Activated CD4-positive, alpha-beta T cell treated with anti-CD3 and anti-CD28 coated beads, Interleukin-10, Interleukin-2, amounts not matched to agents 100 ng/mL and 50 ng/mL, durations not matched to agents 16 hours and 8 hours (primary cell): ENCODE results near the gene ZNF548.
"Not testable (repeated sequence)": the region's sequence is repeated elsewhere in the genome, so short reads cannot be mapped to it uniquely, and the experiment has no call there.

Experiments used
- DNase-seq: peaks from one replicate; pipeline ENCODE4 v3.0.0-alpha.2; 2020

The ZNF548 gene

DNA sequence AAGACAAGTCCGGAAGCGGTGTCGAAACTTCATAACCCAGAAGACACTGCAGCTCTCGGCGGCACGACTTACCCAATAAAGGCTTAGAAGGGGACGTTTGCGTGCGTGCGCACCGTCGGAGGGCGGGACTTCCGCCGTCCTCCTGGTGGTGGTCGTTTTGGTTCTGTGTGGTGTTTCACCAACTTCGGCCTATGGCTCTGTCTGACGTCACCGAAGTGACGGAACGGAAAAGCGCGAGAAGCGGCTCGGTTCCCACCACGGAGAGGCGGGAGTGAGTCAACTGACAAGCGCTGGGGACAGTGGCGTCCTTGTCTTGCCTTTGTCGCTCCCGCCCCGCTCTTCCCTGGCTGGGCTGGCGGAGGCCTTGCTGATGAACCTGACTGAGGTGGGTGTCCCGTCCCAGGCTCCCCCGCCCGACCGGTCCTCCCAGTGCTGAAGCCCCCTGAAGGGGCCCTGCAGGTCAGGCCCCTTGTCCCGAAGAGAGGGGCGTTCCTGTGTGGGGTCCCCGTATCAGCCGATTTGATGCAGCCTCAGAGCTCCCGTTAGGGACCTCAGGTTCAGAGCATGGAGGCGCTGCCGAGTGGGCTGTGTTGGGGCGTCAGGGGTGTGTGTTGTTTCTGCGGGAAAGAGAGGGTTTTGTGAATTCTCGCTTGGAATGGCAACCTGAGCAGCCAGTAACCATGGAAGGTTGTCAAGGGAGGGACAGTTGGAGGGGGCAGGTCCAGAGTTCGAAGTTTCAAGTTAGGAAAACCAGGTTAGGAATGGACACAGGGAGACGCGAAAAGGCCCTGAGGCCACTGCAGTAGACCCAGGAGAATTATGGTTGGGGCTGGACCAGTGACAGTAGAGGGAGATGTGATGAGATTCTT lies at the start of gene ZNF548:
Gene ZNF548 (plus strand): TSS at position 125 of the 869 bp plus-strand sequence. CDS start 246 bp downstream, at position 371.
- peak; percentile 96 for DNase-seq

DNA sequence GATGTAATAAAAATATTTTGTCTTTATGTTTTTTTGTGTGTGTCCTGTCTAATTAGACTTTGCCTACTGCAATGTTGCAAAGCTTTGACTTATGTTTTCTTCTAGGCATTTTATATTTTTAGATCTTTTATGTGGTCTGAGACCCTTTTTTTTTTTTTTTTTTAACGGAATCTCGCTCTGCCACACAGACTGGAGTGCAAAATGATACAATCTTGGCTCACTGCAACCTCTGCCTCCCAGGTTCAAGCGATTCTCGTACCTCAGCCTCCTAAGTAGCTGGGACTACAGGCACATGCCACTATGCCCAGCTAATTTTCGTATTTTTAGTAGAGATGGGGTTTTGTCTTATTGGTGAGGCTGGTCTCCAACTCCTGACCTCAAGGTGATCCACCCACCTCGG lies 47.1 kb upstream of the ZNF548 start:
- DNase-seq: no peak

DNA sequence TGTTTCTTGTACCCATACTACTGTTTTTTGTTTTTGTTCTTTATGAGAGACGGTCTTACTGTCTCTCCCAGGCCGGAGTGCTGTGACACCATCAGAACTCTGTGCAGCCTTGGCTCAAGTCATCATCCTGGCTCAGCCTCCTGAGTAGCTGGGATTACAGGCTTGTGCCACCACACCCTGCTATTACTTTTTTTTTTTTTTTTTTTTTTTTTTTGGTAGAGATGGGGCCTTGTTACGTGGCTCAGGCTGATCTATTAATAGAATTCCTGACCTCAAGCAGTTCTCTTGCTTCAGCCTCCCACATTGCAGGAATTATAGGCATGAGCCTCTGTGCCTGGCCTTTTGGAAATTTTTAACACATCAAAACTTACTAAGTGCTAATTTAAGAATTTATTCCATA lies 41.5 kb upstream of the ZNF548 start:
- no peak for DNase-seq

DNA sequence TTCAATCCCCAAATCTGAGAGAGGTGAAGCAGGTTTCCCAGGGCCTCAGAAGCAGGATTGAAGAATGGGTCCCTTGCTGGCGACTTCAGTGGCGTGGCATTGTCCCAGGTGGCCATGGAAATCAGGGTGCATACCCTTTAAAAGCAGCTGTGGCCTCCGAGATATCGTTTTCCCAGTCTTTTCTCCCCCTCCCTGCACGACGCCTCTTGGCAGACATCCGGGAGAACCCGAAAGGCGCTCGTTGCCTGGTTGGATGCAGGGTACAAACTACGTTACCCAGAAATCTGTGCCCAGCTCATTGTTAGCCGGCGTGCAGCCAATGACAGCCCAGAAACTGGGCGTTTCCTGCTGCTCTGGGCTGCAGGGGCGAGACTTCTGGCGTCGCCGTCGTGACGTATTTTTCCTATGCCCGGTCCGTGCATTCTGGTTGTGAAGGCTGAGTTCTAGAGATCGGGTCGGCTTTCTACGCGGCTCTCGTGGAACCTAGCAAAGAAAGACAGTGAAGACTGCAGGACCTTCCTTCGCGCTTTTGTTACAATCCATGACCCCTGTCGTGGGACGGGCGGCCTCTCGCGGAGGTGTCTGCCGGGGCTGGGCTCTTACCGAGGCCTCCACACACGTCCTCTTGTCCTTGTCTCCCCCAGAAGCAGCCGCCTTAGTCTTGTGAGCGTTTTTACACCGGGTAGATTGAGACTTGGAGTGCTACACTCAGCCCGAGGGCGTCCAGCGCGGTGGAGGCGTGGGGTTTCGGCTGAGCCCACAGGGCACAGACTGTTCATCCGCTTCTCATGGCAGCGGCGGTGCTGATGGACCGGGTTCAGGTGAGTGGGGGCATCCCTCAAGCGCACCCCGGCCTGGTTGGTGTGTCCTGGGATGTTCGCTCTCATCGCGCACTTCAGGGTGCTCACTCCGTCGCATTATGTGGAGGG lies 38.5 kb upstream of the ZNF548 start, which contains the start of gene ZNF304:
Gene ZNF304 (plus strand): TSS at position 395 of the 929 bp plus-strand sequence. CDS start 394 bp downstream, at position 789.
- DNase-seq: peak; percentile 94

DNA sequence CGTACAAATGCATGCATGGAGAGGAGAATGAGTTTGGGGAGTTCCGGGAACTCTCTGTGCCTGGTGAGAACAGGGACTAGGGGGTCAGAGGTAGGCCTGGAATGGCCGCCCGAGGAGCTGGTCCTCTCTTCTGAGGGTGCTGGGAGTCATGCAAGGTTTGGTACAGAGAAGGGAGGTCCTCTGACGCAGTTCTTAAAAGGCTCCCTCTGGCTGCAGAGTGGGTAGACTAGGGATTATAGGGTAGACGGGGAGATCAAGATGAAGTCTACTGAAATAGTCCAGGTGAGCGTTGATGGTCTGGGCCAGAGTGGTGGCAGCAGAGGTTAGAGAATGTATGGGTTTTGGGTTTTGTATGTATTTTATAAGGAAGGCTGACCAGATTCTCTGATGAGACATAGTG lies 37.8 kb upstream of the ZNF548 start:
- no peak for DNase-seq

DNA sequence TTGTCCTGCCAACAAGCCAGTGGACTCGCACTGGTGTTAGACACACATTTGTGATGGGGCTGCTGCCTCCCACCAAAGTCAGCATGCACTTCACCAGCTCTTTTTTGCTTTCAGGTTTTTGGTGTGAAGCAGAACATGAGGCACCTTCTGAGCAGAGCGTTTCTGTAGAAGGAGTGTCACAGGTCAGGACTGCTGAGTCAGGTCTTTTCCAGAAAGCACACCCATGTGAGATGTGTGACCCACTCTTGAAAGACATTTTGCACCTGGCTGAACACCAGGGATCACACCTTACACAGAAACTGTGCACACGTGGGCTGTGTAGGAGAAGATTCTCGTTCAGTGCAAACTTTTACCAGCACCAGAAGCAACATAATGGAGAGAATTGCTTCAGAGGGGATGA lies 33.7 kb upstream of the ZNF548 start:
- no peak for DNase-seq

DNA sequence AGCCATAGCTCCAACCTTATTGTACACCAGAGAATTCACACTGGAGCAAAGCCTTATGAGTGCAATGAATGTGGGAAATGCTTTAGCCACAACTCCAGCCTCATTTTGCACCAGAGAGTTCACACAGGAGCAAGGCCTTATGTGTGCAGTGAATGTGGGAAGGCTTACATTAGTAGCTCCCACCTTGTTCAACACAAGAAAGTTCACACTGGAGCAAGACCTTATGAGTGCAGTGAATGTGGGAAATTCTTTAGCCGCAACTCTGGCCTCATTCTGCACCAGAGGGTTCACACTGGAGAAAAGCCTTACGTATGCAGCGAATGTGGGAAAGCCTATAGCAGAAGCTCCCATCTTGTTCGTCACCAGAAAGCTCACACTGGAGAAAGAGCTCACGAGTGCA lies 32.2 kb upstream of the ZNF548 start:
- no peak for DNase-seq

DNA sequence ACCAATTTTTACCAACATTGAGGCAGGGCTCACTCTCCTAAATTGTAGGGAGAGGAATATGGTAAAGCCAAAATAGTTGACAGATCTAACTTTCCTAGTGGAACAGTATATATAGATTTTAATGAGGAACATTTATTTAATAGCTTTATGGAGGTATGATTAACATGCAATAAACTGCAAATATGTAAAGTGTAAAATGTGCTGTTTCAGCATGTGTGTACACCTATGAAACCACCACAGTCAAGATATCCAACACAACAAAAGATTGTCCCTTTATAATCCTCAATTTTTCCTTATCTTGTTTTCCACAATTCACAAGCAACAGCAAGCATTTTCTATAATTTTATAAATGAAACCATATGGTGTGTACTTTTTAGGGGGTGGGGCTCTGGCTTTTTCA lies 30.4 kb upstream of the ZNF548 start:
- no peak for DNase-seq

DNA sequence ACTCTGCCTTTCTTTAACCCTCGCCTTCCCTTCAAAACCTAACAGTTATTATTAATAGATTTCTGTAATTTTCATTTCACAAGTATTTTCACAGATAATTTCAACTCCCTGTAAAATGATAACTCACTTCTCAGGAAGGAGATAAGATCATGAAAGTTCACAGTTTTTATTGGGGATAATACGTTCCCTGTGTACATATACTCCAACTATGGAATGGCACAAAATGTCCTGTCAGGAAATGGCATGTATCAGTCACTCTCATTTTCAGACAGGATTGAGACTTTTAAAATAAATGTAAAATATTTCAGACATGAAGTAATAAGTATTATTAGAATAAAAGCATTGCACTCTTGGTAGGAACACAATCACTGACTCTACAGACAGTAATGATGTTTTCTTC lies 27.2 kb upstream of the ZNF548 start:
- DNase-seq: no peak

DNA sequence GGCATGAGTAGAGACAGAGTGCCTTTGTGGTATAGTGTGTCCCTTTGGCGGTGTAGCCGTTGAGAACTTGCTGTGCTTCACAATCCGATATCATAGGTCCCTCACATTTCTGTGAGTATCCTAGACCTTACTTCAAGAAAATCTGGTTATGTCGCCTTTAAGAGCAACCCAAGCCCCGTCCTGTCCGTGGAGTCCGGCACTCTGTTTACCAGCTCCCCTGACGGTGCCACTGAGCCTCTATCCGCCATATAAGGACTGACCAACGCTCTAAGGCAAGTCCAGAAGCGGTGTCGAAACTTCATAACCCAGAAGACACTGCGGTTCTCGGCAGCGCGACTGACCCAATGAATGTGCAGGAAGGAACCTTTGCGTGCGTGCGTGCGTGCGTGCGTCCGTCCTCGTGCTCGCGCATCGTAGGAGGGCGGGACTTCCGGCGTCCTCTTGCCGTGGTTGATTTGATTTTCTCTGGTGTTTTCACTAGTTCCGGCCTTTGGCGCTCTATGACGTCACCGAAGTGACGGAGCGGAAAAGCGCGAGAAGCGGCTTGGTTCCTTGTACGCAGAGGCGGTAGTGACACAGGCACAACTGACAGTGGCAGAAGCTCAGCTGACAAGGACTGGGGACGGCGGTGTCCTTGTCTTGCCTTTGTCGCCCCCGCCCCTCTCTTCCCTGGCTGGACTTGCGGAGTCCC lies 26.5 kb upstream of the ZNF548 start, which contains the start of the genes TRAPPC2B and ZNF547:
Gene TRAPPC2B (plus strand): TSS at position 555 of the 691 bp plus-strand sequence. CDS start 1,283 bp downstream, outside the sequence.
Gene ZNF547 (plus strand): TSS at position 555 of the 691 bp plus-strand sequence. CDS start 5,005 bp downstream, outside the sequence.
- DNase-seq: peak; percentile 98

DNA sequence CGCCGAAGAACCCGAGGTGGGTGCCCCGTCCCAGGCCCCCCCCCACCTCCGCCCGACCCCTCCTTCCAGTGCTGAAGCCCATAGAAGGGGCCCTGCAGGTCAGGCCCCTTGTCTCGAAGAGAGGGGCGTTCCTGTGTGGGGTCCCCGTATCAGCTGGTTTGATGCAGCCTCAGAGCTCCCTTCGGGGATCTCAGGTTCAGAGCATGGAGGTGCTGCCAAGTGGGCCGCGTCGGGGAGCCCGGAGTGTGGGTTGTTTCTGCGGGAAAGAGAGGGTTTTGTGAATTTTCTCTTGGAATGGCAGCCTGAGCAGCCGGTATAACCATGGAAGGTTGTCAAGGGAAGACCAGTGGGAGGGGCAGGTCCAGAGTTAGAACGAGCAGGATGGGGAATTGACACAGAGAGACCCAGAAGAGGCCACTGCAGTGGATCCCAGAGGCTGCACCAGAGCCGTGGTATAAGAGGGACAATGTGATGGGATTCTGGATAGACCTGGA lies 25.9 kb upstream of the ZNF548 start:
- no peak for DNase-seq

DNA sequence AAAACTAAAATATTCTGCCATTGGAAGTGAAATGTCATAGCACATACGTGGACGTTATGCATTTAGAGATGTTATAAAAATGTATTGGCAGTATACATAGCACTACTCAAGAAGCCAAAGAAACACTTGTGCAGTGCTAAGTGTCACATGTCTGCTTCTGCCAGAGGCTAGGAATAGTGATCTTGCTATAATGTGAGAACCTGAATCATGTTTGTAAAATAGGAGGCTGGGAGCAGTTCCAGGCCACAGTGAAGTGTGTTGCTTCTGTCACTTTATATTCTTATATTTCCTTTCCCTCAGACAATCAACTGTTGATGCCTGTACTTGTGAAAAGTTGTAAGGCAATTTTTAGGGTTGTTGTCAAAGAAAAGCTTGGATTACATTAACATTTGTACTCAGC lies 22.9 kb upstream of the ZNF548 start:
- no peak for DNase-seq

DNA sequence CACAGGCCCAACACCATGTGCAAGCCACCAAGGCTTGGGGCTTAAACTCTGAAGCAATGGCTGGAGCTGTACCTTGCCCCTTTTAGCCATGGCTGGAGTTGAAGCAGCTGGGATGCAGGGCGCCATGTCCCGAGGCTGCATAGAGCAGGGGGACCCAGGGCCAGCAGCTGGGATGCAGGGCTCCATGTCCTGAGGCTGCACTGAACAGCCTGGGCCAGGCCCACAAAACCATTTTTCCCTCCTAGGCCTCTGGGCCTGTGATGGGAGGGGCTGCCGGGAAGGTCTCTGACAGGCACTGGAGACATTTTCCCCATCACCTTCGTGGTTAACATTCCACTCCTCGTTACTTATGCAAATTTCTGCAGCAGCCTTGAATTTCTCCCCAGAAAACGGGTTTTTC lies 15.5 kb upstream of the ZNF548 start:
- DNase-seq: no peak

DNA sequence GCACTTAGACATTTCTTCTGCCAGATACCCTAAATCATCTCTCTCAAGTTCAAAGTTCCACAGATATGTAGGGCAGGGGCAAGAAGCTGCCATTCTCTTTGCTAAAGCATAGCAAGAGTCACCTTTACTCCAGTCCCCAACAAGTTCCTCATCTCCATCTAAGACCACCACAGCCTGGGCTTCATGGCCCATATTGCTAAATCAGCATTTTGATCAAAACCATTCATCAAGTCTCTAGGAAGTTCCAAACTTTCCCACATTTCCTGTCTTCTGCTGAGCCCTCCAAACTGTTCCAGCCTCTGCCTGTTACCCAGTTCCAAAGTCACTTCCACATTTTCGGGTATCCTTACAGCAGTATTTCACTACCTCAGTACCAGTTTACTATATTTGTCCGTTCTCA lies 15.0 kb upstream of the ZNF548 start:
- not testable (repeated sequence) for DNase-seq

DNA sequence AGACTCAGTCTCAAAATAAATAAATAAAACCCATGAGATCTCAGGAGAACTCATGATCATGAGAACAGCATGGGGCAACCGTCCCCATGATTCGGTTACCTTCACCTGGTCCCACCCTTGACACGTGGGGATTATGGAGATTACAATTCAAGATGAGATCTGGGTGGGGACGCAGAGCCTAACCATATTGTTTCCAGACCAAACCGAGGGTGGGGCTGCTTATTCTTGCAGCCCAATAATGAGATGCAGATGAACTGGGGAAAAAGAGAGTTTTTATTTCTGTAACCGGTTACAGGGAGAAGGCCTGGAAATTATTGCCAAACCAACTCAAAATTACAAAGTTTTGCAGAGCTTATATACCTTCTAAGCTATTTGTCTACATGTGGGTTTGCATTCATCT lies 13.5 kb upstream of the ZNF548 start:
- DNase-seq: no peak

DNA sequence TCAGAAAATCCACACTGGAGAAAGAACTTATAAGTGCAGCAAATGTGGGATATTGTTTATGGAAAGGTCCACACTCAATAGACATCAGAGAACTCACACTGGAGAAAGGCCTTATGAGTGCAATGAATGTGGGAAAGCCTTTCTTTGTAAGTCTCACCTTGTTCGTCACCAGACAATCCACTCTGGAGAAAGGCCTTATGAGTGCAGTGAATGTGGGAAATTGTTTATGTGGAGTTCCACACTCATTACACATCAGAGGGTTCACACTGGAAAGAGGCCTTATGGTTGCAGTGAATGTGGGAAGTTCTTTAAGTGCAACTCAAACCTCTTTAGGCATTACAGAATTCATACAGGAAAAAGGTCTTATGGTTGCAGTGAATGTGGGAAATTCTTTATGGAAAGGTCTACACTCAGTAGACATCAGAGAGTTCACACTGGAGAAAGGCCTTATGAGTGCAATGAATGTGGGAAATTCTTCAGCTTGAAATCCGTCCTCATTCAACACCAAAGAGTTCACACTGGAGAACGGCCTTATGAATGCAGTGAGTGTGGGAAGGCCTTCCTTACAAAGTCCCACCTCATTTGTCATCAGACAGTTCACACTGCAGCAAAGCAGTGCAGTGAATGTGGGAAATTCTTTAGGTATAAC lies 12.0 kb upstream of the ZNF548 start:
- DNase-seq: no peak

DNA sequence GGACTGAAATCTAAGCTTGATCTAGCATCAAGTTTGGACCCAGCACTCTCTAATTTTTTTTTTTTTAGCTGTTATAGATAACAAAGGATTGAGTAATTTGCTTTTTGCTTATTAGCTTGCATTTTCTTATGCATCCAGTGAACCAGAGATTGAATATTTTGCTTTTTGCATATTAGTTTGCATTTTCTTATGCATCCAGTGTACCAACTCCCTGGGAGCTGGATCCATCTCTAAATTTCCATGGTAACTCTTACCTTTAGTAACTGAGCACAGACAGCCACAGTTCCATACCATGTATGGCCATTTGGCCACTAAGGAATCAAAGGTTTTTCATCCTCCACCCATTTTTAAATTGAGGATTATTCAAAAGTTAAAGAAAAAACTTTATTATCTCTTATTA lies 8.7 kb upstream of the ZNF548 start:
- no peak for DNase-seq

DNA sequence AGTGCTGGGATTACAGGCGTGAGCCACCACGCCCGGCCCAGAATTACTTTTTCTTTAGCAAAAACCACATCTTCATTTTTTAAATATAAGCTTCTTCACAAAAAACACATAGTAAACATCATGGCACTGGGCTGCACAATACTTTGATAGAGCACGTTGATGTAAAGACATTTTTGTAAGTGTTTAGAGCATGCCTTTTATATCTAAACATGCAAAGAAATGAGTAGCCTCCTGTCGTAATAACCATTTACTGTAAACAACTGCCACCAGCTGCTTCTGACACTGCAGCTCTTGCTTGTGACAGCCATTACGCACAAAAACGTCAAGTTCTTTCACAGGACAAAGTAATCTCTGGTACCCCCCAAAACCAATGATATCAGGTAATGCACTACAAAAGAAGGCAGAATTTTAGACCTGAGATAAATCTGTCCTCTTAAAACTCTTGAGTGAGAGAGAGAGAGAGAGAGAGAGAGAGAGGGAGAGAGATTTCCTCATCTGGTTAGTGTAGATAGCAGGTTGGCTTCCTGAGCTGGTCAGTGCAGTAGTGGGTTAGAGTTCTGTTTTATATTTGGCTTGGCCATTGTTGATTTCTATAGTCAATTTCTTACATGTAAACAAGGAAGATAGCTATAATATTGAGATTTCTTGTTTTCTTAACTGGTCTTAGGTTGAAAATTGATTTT lies 6.7 kb upstream of the ZNF548 start:
- no peak for DNase-seq

DNA sequence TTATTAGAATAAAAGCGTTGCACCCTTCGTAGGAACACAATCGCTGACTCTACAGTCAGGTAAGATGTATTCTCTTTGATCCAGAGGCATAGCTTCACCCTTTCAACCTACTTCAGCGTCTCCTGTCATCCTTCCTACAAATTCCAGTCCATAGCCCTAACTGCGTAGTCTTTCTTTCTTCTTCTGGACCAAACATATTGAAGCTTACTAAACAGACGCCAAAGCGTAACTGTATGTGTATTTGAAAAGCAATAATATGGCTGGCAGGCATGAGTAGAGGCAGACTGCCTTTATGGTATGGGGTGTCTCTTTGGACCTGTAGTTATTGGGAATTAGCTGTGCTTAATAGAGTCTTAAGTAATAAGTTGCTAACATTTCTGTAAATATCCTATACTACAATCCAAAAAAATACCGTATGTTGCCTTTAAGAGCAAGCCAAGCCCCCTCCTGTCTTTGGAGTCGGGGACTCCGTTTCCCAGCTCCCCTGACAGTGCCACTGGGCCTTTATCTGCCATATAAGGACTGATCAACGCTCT lies 392 bp upstream of the ZNF548 start:
- no peak for DNase-seq

DNA sequence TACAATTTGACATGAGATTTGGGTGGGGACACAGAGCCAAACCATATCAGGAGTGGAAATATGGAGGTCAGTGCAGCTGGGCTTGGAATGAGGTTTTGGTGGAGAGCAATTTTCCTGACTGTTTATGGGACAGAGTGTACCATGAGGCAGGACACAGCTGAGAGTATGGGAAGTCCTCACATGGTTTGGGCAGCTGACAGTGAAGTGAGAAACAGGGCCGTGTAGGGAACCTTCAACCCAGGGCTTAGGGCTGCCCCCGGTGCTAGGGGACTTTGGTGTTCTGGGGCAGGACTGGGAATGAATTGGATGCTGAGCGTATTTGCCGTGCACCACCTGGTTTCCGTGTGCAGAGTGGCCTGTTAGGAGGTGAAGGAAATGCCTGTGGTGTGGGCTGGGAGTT lies 6.1 kb downstream of the ZNF548 start:
- DNase-seq: no peak

DNA sequence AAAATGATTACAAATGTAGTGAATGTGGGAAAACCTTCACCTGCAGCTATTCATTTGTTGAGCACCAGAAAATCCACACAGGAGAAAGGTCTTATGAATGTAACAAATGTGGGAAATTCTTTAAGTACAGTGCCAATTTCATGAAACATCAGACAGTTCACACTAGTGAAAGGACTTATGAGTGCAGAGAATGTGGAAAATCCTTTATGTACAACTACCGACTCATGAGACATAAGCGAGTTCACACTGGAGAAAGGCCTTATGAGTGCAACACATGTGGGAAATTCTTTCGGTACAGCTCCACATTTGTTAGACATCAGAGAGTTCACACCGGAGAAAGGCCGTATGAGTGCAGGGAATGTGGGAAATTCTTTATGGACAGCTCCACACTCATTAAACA lies 9.2 kb downstream of the ZNF548 start:
- DNase-seq: no peak
